ENCODE measurements around the gene QSOX2.
"Not testable (repeated sequence)": the region's sequence is repeated elsewhere in the genome, so short reads cannot be mapped to it uniquely, and the experiment has no call there.

QSOX2 gene

DNA sequence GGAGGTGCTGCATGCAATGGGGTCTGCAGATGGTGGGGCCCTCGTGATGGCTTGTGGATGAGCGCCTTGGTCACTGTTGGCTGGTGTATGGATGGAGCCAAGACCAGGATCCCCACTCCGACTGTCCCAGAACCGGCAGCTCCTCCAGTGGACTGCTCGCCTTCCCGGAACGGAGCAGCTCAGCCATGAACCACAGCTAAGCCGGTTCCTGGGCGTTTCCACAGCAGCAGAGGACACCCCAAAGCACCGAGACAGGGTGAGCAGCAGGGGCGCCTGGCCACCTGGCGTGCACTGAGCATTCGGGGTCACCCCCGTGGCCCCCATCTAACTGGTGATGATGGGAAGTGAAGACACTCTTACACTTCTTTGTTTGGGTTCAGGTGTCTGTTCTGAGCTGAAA is 32.1 kb upstream of the QSOX2 start:
- no peak for DNase-seq (ENCODE audit: insufficient read length, low spot score)
- no peak for FAIRE-seq
- no peak for TF ChIP-seq POLR2A (IDR thresholded peaks at IDR 0.05; ENCODE audit: low read depth, low read length)

DNA sequence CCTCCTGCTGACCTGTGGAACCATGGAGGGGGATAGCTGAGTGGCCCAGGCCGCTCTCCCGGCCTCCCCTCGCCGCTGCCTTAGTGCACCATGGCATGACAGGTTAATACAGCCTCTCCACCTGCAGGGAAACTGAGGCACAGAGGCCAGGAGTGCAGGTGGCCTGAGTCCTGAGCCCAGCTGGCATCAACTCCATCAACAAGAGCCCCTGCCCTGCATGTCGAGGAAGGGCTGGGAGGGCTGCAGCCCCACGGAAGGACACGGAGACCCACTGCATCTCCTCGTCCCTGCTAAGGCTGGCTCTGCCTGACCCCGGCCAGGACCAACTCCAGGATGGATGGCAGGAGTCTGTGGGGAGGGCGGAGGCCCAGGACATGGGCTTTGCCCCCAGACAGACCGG is 31.1 kb upstream of the QSOX2 start:
- TF ChIP-seq POLR2A (IDR thresholded peaks at IDR 0.05; ENCODE audit: low read depth, low read length) = no peak
- FAIRE-seq (no peak), DNase-seq (ENCODE audit: insufficient read length, low spot score) (no peak)

DNA sequence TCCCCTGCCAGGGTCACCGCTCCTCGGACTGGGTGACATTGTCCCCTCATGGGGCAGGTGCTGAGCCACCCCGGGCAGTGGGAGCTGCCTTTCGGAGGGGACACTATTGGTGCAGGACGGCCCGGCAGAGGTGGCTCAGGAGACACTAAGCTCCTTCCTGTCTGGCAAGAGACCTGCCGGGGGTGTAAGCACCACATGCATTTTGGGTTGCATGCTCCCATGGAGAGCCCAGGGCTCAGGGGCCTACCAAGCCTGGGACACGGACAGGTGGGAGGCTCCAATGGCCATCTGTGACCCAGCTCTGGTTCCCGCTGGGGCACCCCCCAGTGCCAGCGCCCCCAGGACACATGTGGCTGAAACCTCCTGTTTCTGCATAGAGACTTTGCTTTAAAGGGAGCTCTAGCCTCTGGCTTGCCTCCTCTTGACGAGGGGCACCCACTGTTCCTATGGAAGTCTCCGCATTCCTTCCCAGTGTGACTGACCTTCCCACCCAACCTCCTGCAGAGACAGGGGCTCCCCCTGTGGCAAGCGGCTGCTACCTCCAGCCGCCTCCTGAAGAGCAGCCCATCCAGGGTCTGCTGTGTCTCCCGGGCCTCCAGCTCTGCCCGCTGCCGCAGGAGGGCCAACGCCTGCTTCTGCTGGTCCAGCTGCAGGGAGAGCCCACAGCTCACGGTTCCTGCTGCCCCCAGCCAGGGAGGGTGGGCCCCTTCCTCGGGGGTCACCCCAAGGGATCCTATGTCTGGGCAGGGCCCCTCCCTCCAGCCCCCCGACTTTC is 30.2 kb upstream of the QSOX2 start:
- no peak for FAIRE-seq
- TF ChIP-seq POLR2A (IDR thresholded peaks at IDR 0.05; ENCODE audit: low read depth, low read length) = no peak
- DNase-seq (ENCODE audit: insufficient read length, low spot score) = no peak

DNA sequence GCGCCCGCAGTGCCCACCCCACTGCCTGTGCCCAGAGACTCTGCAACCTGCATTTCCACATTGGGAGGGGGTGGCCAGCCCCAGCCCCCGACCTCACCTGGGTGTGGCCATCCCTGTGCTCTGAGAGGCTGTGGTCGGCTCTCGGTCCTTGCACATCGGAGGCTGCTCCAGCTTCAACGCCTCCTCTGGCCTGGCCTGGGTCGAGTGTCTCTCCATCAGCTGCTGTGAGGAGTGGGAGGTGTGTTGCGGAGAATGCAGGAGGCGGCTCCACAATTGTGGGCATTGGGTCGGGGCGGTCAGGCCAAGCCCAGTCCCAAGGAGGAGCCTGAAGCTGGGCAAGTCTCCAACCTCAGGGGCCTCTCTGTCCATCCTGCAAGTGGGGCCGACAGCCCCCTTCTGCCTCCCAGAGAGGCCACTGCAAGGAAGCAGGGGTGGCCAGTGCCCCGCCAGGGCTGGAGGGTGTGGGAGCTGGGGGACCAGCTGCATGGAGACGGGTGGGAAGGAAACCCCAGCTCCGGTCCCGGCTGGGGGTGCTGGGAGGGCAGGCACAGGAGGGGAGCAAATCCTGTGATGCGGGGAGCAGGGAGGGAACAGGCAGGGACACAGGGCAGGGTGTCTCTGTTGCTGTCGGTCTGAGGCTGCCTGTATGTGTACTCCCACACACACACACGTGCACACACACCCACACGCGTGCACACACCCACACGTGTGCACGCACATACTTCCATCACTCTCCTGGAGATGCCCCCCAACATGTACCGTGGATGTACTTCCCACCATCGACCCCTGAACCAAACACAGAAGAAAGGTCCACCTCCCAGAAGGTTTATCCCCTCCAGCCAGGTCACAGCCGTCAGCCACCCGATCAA is 29.4 kb upstream of the QSOX2 start:
- TF ChIP-seq POLR2A (IDR thresholded peaks at IDR 0.05; ENCODE audit: low read depth, low read length) = no peak
- DNase-seq (ENCODE audit: insufficient read length, low spot score) (no peak), FAIRE-seq (no peak)

DNA sequence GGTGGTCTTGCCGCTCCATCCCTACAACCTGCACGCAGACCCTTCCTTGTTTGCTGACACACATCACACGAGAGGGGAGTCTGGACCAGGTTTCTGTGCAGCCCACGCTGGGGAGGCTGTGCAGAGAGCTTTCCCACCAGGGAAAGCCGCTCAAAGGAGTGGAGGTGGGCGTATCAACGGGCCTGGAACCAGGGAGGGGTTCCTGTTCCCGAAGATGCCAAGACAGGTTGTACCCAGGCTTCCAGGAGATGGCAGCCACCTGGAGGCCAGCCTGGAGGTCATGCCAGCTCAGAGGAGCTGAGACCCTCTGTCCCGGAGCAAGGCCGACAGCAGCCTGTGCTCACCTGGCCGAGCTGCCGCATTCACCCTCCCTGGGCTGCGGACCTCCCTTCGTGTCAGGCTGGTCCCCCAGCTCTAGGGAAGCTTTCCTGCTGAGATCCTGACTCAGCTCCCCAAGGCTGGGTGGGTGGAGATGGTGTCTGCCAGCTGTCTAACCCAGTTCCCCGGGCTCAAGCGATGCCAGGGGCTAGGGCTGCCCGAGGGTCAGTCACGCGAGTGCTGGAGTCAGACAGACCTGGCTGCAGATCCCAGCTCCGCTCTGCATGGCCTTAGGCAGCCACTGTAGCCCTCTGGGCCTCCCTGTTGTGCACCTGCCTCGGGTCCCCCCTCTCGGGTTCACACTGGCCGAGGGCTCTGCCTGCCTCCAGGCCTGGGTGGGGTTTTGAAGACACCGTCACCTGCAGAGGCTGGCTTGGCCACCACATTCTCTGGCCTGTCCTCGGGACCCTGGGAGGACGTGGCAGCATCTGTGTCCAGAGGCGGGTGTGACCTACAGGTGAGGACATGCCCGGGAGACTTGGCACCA is 28.5 kb upstream of the QSOX2 start:
- DNase-seq (ENCODE audit: insufficient read length, low spot score) = no peak
- FAIRE-seq = no peak
- TF ChIP-seq POLR2A (IDR thresholded peaks at IDR 0.05; ENCODE audit: low read depth, low read length) = no peak

DNA sequence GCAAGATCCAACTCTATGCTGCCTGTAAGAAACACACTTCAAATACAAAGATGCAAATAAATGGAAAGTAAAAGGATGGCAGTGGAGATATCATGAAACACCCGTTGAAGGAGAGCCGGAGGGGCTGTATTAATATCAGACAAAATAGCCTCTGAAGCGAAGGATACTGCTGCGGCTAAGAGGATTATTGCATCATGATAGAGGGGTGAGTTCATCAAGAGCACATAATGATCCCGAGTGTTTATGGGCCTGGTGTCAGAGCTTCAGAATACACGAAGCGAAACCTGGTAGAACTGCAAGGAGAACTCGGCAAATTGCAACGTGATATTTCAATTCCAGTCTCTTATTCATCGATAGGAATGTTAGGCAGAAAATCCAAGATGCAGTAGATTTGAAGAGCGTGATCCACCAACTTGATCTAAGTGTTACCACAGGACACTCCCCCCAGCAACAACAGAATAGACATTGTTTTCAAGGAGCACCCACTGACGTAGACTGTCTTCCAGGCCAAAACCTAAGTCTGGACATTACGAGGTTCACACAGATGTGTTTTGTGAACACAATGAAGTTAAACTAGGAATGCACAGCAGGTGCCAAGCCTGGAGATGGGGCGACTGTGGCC is 27.7 kb upstream of the QSOX2 start:
- no peak for TF ChIP-seq POLR2A (IDR thresholded peaks at IDR 0.05; ENCODE audit: low read depth, low read length)
- DNase-seq (ENCODE audit: insufficient read length, low spot score) (no peak), FAIRE-seq (no peak)

DNA sequence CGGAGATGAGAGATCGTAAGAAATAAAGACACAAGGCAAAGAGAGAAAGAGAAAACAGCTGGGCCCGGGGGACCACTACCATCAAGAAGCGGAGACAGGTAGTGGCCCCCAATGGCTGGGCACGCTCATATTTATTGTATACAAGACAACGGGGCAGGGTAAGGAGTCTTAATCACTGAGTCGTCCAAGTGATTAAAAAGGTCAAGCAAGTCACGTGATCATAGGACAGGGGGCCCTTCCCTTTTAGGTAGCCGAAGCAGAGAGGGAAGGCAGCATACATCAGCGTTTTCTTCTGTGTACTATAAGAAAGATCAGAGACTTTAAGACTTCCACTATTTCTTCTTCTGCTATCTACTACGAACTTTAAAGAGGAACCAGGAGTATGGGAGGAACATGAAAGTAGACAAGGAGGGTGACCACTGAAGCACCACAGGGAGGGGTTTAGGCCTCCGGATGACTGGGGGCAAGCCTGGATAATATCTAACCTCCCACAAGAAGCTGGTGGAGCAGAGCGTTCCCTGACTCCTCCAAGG is 24.6 kb upstream of the QSOX2 start:
- TF ChIP-seq POLR2A (IDR thresholded peaks at IDR 0.05; ENCODE audit: low read depth, low read length) = no peak
- FAIRE-seq (no peak), DNase-seq (ENCODE audit: insufficient read length, low spot score) (no peak)

DNA sequence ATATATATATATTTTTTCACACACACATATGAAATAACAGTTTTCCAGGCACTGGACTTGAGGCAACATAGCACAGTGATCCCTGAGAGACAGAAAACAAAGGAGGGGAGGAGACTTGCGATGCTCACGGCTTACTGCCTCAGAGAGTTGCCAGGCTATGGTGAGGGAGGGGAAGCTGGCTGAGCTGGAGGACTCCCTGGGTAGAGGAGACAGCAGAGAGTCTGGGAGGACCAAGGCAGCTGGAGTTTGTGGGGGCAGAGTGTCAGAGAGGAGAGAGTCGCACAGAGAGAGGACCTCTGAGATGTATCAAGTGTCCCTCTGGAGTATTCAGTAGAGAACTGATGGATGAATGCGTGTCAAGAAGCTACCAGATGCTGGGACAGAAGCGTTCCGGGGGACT is 23.1 kb upstream of the QSOX2 start:
- TF ChIP-seq POLR2A (IDR thresholded peaks at IDR 0.05; ENCODE audit: low read depth, low read length) = no peak
- no peak for DNase-seq (ENCODE audit: insufficient read length, low spot score)
- FAIRE-seq = no peak

DNA sequence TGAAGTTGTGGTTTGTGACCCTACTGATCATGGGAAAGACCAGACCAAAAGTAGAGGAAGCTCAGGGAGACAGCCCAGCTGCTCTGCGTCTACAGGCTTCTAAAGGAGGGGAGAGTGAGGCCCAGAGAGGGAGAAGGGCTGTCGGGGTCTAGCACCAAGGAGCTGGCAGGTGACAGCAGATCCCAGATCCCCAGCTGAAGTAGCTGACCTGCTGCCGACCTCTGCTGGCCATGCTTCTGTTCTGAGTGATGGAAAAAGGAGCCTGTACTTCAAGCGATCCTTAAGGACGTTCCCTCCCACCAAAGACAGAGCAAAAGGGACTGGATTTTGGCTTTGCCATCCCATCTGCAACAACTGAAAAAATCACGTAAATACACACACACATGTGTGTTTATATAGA is 22.7 kb upstream of the QSOX2 start:
- FAIRE-seq (no peak), DNase-seq (ENCODE audit: insufficient read length, low spot score) (no peak)
- TF ChIP-seq POLR2A (IDR thresholded peaks at IDR 0.05; ENCODE audit: low read depth, low read length) = no peak

DNA sequence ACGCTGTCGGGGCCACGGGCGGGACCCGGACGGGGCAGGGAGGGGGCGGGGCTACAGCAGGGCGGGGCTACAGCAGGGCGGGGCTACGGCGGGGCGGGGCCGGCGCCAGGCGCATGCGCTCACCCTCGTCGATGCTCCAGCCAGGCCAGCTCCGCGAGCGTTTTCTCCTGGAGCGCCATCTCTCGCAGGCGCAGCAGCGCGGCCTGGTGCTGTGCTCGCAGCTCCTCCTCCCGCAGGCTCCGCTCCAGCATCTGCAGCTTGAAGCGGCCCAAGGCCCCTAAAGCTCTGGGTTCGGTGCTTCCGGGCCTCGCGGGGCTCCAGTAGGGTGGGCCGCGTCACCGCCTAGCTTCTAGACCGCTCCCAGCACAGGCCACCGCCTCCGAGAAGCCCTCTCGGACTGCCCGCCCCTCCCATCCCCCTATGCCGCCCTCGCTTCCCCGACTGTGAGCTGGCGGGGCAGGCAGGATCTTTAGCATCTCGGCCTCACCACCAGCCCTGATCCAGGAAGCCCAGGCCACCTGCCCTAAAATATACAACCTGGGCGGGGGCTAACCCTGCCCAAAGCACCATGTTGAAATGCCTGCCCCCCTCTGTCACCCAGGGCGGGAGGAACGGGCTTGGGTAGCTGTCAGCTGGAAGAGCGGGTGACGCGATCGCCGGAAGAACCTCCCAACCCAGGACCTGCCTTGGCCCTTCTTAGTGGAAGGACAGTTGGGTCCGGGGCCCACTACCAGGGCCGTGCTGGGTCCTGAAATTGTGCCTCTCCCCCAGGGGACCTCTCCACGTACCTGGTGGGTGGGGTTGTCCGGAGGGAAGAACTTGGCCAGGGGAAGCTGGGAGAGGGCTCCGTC is 21.9 kb upstream of the QSOX2 start:
- FAIRE-seq (no peak), DNase-seq (ENCODE audit: insufficient read length, low spot score) (peak; percentile 99)
- TF ChIP-seq POLR2A (IDR thresholded peaks at IDR 0.05; ENCODE audit: low read depth, low read length) = peak; percentile 43; the same call in 1 of the 2 replicates

DNA sequence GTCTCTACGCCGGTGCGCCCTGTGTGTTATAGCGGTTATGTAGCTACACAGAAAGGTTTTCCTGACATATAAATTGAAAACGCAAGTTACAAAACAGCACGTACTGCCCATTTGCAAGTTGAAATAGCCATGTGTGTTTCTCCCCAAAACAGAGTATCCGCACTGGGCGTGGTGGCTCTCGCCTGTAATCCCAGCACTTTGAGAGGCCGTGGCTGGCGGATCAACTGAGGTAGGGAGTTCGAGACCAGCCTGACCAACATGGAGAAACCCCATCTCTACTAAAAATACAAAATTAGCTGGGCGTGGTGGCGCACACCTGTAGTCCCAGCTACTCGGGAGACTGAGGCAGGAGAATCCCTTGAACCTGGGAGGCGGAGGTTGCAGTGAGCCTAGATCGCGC is 21.0 kb upstream of the QSOX2 start:
- not testable (repeated sequence) for FAIRE-seq; DNase-seq (ENCODE audit: insufficient read length, low spot score)

DNA sequence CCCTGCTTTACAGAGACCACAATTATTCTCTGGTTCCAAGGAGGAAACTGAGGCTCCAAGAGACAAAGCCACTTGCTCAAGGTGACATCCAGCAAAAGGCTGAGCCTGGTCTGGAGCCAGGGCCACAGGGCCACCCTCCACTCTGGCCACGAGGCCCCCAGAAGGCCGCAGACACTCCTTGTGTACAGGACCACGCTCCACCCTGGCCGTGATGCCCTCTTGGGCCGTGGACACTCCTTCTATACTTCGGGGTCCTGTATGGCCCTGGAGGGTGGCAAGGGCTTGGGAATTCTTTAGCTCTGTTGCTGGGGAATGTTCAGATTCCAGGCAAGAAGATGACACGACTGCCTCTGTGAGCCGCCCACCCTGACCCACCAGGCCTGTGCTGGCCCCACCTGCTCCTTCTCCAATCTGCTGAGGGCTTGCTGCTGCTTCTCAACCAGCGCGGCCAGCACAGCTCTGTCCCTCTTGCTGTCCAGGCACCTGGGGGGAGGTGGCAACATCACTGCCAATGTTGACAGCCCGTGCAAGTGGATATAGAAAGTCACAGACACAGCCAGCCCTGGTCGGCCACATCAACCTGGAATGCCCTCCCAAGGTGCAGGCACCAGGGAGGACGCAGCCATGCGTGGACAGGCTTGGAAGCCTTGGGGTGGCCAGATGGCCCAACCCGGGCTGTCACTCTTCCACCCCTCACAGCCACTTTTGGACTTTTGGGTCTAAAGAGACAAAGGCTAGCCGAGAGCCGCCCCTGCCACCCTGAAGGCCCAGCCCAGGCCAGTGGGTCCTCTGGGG is 20.1 kb upstream of the QSOX2 start:
- DNase-seq (ENCODE audit: insufficient read length, low spot score) (no peak), FAIRE-seq (no peak)
- TF ChIP-seq POLR2A (IDR thresholded peaks at IDR 0.05; ENCODE audit: low read depth, low read length) = no peak

Data from H54 (cell line).